Neural crest cell (in vitro differentiated cells): ENCODE measurements around the gene BCL2L1. TPM values are rescaled to one million over a fixed set of nuclear protein-coding genes. Genes with fewer than 3 reads are reported as not detected.

Experiments
- DNase-seq: peaks from one replicate; pipeline ENCODE4 v3.0.0; 2021; ENCODE audit warnings: low read depth, mixed read lengths, low spot score
- H3K27ac Mint-ChIP-seq: one replicate; pipeline ENCODE4 v1.8.0; 2021; ENCODE audit warnings: mild to moderate bottlenecking, mixed read lengths; ENCODE audit not compliant: unreplicated experiment
- H3K27me3 Mint-ChIP-seq: 2 replicates; pipeline ENCODE4 v1.8.0; 2021; ENCODE audit warnings: low read depth, mild to moderate bottlenecking, mixed read lengths
- H3K36me3 Mint-ChIP-seq: 2 replicates; pipeline ENCODE4 v1.8.0; 2021; ENCODE audit warnings: low read depth, mild to moderate bottlenecking, mixed read lengths
- H3K4me1 Mint-ChIP-seq: 2 replicates; pipeline ENCODE4 v1.8.0; 2021; ENCODE audit warnings: mixed read lengths
- H3K4me3 Mint-ChIP-seq: one replicate; pipeline ENCODE4 v1.8.0; 2021; ENCODE audit warnings: mild to moderate bottlenecking, mixed read lengths
- H3K9me3 Mint-ChIP-seq: 2 replicates; pipeline ENCODE4 v1.8.0; 2021; ENCODE audit warnings: mixed read lengths
- CTCF ChIP-seq: fragments of 200-600 bp; sonication (generic); conservative IDR thresholded peaks from 2 replicates; pipeline ENCODE4 v1.5.0; 2021; ENCODE audit warnings: antibody characterized with exemption, mild to moderate bottlenecking
- total RNA-seq: library from RNA; stranded (reverse); gene quantifications from 2 replicates; pipeline ENCODE4 v1.2.1, GENCODE V29; 2021

The BCL2L1 gene
- total RNA-seq, 1 donor from 2014 or later, result 74.3 TPM

- no peak overlapping the region for H3K4me3 Mint-ChIP-seq
- peaks cover 5% of the 10 kb centered on the region for H3K4me1 Mint-ChIP-seq
- TF ChIP-seq CTCF, result no peak
- H3K9me3 Mint-ChIP-seq, result no peaks in the 10 kb centered on the region
- no peak overlapping the region for H3K27ac Mint-ChIP-seq
- peaks cover 18% of the 10 kb centered on the region for H3K27me3 Mint-ChIP-seq
- no peak for DNase-seq
- H3K36me3 Mint-ChIP-seq, result no peaks in the 10 kb centered on the region
Measured at GRCh38 chr20:31617432-31618104, 105.1 kb downstream of the BCL2L1 start.

DNA sequence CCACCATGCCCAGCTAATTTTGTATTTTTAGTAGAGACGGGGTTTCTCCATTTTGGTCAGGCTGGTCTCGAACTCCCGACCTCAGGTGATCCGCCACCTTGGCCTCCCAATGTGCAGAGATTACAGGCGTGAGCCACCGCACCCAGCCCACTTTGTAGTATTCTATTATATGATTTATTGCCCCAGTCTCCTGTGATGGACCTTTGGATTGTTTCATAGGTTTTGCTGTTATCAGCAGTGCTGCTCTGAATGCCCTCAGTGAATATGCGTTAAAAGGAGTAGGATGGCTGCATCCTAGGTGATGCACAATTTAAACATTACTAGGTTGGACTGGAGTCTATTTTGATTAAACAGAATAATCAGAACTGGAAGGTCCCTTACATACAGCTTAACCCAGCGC is 107.3 kb downstream of the BCL2L1 start:
- no peak for DNase-seq
- Mint-ChIP-seq H3K4me3 (no peak overlapping the region), H3K4me1 (peaks cover 5% of the 10 kb centered on the region), H3K27me3 (peaks cover 22% of the 10 kb centered on the region), H3K36me3 (no peaks in the 10 kb centered on the region), H3K27ac (no peak overlapping the region), H3K9me3 (no peaks in the 10 kb centered on the region)
- TF ChIP-seq CTCF, result no peak

Other genes starting within 250 kb of the BCL2L1 start
- not detected in 2 replicates for gene DEFB124, start 247.7 kb downstream of the BCL2L1 start, total RNA-seq
- gene REM1, start 247.6 kb downstream of the BCL2L1 start, total RNA-seq, result not detected in 2 replicates
- gene HM13, start 208.4 kb downstream of the BCL2L1 start, total RNA-seq, result 179 and 185 TPM in 2 replicates
- gene ID1, start 117.6 kb downstream of the BCL2L1 start, total RNA-seq, result 4.3 and 5.8 TPM in 2 replicates
- not detected in 2 replicates for gene COX4I2, start 85.0 kb downstream of the BCL2L1 start, total RNA-seq
- 208 and 210 TPM in 2 replicates for gene TPX2, start 16.4 kb upstream of the BCL2L1 start, total RNA-seq
- gene MYLK2, start 96.5 kb upstream of the BCL2L1 start, total RNA-seq, result 1.6 and 1.8 TPM in 2 replicates
- gene FOXS1, start 122.7 kb upstream of the BCL2L1 start, total RNA-seq, result not detected in 2 replicates
- gene DUSP15, start 147.7 kb upstream of the BCL2L1 start, total RNA-seq, result 13.5 and 13.7 TPM in 2 replicates
- gene TTLL9, start 147.8 kb upstream of the BCL2L1 start, total RNA-seq, result 2.9 and 3.3 TPM in 2 replicates
- 32.0 and 34.9 TPM in 2 replicates for gene PDRG1, start 229.2 kb upstream of the BCL2L1 start, total RNA-seq
- 4.5 and 4.9 TPM in 2 replicates for gene XKR7, start 245.3 kb upstream of the BCL2L1 start, total RNA-seq